ENCODE measurements around the gene TESK2. TPM values are rescaled to one million over a fixed set of nuclear protein-coding genes. Genes with fewer than 3 reads are reported as not detected.

Gene TESK2
- total RNA-seq, 5 donors from 2014 or later (not counting 1 experiment from before 2014, with no cell fraction given), result 4.3 to 7.9 (median 5.5) TPM

DNA sequence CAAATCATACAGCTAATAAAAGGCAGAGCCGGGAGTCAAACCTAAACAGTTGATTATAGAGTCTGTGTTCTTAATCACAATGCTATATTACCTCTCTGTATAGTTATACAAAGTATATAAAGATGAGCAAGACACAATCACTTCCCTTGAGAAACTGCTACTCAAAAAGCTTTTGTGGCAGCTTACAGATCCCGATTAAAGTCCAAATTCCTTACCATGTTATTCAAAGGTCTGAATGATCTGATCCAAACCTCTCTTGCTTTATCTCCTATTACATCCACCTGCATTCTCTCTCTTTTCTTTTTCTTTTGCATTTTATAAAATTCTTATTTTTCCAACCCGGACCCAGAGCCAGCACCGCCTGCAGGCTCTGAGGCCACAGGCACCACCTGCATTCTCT, 93.7 kb downstream of the TESK2 start:
- no peaks in the 10 kb centered on the region for H3K27me3 Mint-ChIP-seq
- Histone ChIP-seq H3K27me3 (replicated peaks in 1 of 2; ENCODE audit: control insufficient read depth in 2 of 2, extremely low read depth in 1 of 2, insufficient read depth in 2 of 2, low read length in 1 of 2) (no peaks in the 10 kb centered on the region), H3K36me3 (ENCODE audit: control insufficient read depth in 2 of 2, extremely low read depth in 1 of 2, insufficient read depth in 1 of 2, low read length in 1 of 2) (no peaks in the 10 kb centered on the region), H3K4me1 (ENCODE audit: control insufficient read depth in 1 of 2, extremely low read depth in 1 of 2, insufficient read depth in 2 of 2, low read length in 2 of 2) (no peaks in the 10 kb centered on the region), H3K4me3 (ENCODE audit: control insufficient read depth in 1 of 2, extremely low read depth in 1 of 2, low read length in 1 of 2) (no peak overlapping the region), H3K9me3 (no peaks in the 10 kb centered on the region), H3K27ac (ENCODE audit: low read length) (no peak overlapping the region)
- ChIA-PET CTCF (no interaction called here), POLR2A (no interaction called here)
- peaks cover 0 to 20% (median 14%) of the 10 kb centered on the region in 3 donors for H3K4me1 Mint-ChIP-seq
- ATAC-seq (replicated peaks in 1 of 4) (no peak), DNase-seq (no peak)
- 100% methylated on average over 1 of the region's 4 CpGs for WGBS (ENCODE audit: insufficient coverage)
- no peaks in the 10 kb centered on the region for H3K9me3 Mint-ChIP-seq
- no peak overlapping the region for H3K27ac Mint-ChIP-seq
- H3K4me3 Mint-ChIP-seq, result no peak overlapping the region
- H3K36me3 Mint-ChIP-seq, result peaks cover 7% of the 10 kb centered on the region

DNA sequence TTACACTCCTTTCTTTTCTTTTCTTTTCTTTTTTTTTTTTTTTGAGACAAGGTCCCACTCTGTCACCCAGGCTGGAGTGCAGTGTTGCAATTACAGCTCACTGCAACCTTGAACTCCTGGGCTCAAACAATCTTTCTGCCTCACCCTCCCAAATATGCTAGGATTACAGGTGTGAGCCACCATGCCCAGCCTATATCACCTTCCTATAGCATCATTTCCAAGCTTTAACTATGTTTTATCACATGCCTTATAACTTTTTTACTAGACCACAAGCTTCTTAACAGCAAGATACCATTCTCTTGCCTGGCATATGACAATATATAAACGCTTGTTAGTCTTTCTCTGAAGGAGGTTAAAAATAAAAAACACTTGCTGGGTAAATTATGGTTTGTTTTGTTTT, 95.4 kb downstream of the TESK2 start:
- Mint-ChIP-seq H3K4me1 (peaks cover 0 to 20% (median 14%) of the 10 kb centered on the region in 3 donors), H3K36me3 (peaks cover 7% of the 10 kb centered on the region), H3K27ac (peak overlapping the region in 1 of 2 donors; percentile 17), H3K27me3 (no peaks in the 10 kb centered on the region), H3K9me3 (no peaks in the 10 kb centered on the region), H3K4me3 (no peak overlapping the region)
- Histone ChIP-seq H3K4me1 (ENCODE audit: control insufficient read depth in 1 of 2, extremely low read depth in 1 of 2, insufficient read depth in 2 of 2, low read length in 2 of 2) (no peaks in the 10 kb centered on the region), H3K27ac (ENCODE audit: low read length) (no peak overlapping the region), H3K27me3 (replicated peaks in 1 of 2; ENCODE audit: control insufficient read depth in 2 of 2, extremely low read depth in 1 of 2, insufficient read depth in 2 of 2, low read length in 1 of 2) (no peaks in the 10 kb centered on the region), H3K9me3 (no peaks in the 10 kb centered on the region), H3K4me3 (ENCODE audit: control insufficient read depth in 1 of 2, extremely low read depth in 1 of 2, low read length in 1 of 2) (no peak overlapping the region), H3K36me3 (ENCODE audit: control insufficient read depth in 2 of 2, extremely low read depth in 1 of 2, insufficient read depth in 1 of 2, low read length in 1 of 2) (no peaks in the 10 kb centered on the region)
- CTCF ChIA-PET, result interaction anchor here in 1 of 2 donors (0.6 to 1.1 kb wide), 2 partner anchors 13 to 100 kb away, joined by 4 read pairs; no protein-coding TSS in a partner anchor
- ATAC-seq (replicated peaks in 1 of 4) (no peak), DNase-seq (no peak)
- no CpG with 5 or more reads among the region's 1 CpG for WGBS (ENCODE audit: insufficient coverage)
- POLR2A ChIA-PET, result interaction anchor here in 1 of 2 donors (0.7 kb wide), 1 partner anchor 115 kb away, joined by 5 read pairs; no protein-coding TSS in a partner anchor

DNA sequence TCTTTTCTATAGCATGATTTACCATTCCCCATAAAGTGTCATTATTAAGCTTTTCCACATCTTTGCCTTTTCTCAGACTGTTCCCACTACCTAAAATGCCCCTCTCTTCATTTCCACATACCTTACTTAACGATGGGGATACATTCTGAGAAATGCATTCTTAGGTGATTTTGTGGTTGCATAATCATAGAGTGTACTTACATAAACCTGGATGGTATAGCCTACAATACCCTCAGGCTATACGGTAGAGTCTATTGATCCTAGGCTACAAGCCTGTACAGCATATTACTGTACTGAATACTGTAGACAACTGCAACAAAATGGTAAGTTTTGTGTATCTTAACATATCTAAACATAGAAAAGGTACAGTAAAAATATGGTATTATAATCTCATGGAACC, 95.9 kb downstream of the TESK2 start:
- peaks cover 7% of the 10 kb centered on the region for H3K36me3 Mint-ChIP-seq
- DNase-seq (no peak), ATAC-seq (replicated peaks in 1 of 4) (no peak)
- no peak overlapping the region for H3K27ac Mint-ChIP-seq
- H3K27me3 Mint-ChIP-seq, result no peaks in the 10 kb centered on the region
- WGBS (ENCODE audit: insufficient coverage), result no CpG with 5 or more reads among the region's 2 CpGs
- Histone ChIP-seq H3K36me3 (ENCODE audit: control insufficient read depth in 2 of 2, extremely low read depth in 1 of 2, insufficient read depth in 1 of 2, low read length in 1 of 2) (no peaks in the 10 kb centered on the region), H3K9me3 (no peaks in the 10 kb centered on the region), H3K4me1 (ENCODE audit: control insufficient read depth in 1 of 2, extremely low read depth in 1 of 2, insufficient read depth in 2 of 2, low read length in 2 of 2) (no peaks in the 10 kb centered on the region), H3K4me3 (ENCODE audit: control insufficient read depth in 1 of 2, extremely low read depth in 1 of 2, low read length in 1 of 2) (no peak overlapping the region), H3K27me3 (replicated peaks in 1 of 2; ENCODE audit: control insufficient read depth in 2 of 2, extremely low read depth in 1 of 2, insufficient read depth in 2 of 2, low read length in 1 of 2) (no peaks in the 10 kb centered on the region), H3K27ac (ENCODE audit: low read length) (no peak overlapping the region)
- no peaks in the 10 kb centered on the region for H3K9me3 Mint-ChIP-seq
- no peak overlapping the region for H3K4me3 Mint-ChIP-seq
- ChIA-PET POLR2A (no interaction called here), CTCF (no interaction called here)
- peaks cover 0 to 20% (median 14%) of the 10 kb centered on the region in 3 donors for H3K4me1 Mint-ChIP-seq

- H3K27me3 Mint-ChIP-seq, result no peaks in the 10 kb centered on the region
- H3K4me1 Mint-ChIP-seq, result peaks cover 0 to 20% (median 14%) of the 10 kb centered on the region in 3 donors
- Histone ChIP-seq H3K4me1 (ENCODE audit: control insufficient read depth in 1 of 2, extremely low read depth in 1 of 2, insufficient read depth in 2 of 2, low read length in 2 of 2) (no peaks in the 10 kb centered on the region), H3K27ac (ENCODE audit: low read length) (peak overlapping the region; percentile 60), H3K9me3 (no peaks in the 10 kb centered on the region), H3K4me3 (ENCODE audit: control insufficient read depth in 1 of 2, extremely low read depth in 1 of 2, low read length in 1 of 2) (no peak overlapping the region), H3K36me3 (ENCODE audit: control insufficient read depth in 2 of 2, extremely low read depth in 1 of 2, insufficient read depth in 1 of 2, low read length in 1 of 2) (no peaks in the 10 kb centered on the region), H3K27me3 (replicated peaks in 1 of 2; ENCODE audit: control insufficient read depth in 2 of 2, extremely low read depth in 1 of 2, insufficient read depth in 2 of 2, low read length in 1 of 2) (no peaks in the 10 kb centered on the region)
- H3K36me3 Mint-ChIP-seq, result peaks cover 3% of the 10 kb centered on the region
- 83% methylated on average over 1 of the region's 3 CpGs for WGBS (ENCODE audit: insufficient coverage)
- POLR2A ChIA-PET, result no interaction called here
- DNase-seq, result peak in 1 of 35 experiments; percentile 5
- ATAC-seq (replicated peaks in 1 of 4), result peak in 1 of 4 experiments; percentile 53
- H3K9me3 Mint-ChIP-seq, result no peaks in the 10 kb centered on the region
- peak overlapping the region; percentile 65 to 71 for H3K27ac Mint-ChIP-seq
- CTCF ChIA-PET, result interaction anchor here in 1 of 2 donors (0.6 kb wide), 1 partner anchor 1070 kb away, joined by 8 read pairs; no protein-coding TSS in a partner anchor
- H3K4me3 Mint-ChIP-seq, result peak overlapping the region in 1 of 3 donors; percentile 2
Measured at GRCh38 chr1:45394342-45394741, 96.6 kb downstream of the TESK2 start.

- peak overlapping the region; percentile 60 for H3K27ac ChIP-seq (ENCODE audit: low read length)
- H3K4me3 Mint-ChIP-seq, result peak overlapping the region in 1 of 3 donors; percentile 9
- no peak overlapping the region for H3K4me3 ChIP-seq (ENCODE audit: control insufficient read depth in 1 of 2, extremely low read depth in 1 of 2, low read length in 1 of 2)
- no peaks in the 10 kb centered on the region for H3K9me3 ChIP-seq
- peak in 5 of 35 experiments; percentile 0 to 13 (median 1) for DNase-seq
- H3K9me3 Mint-ChIP-seq, result no peaks in the 10 kb centered on the region
- peak in 3 of 4 experiments; percentile 19 to 53 (median 28) for ATAC-seq (replicated peaks in 1 of 4)
- no peaks in the 10 kb centered on the region for H3K27me3 ChIP-seq (replicated peaks in 1 of 2; ENCODE audit: control insufficient read depth in 2 of 2, extremely low read depth in 1 of 2, insufficient read depth in 2 of 2, low read length in 1 of 2)
- ChIA-PET CTCF (interaction anchor here (0.6 kb wide), 3 partner anchors 231 to 1070 kb away, joined by 3 to 8 read pairs (median 4); no protein-coding TSS in a partner anchor), POLR2A (interaction anchor here in 1 of 2 donors (0.9 kb wide), 1 partner anchor 128 kb away, joined by 3 read pairs; the partner anchor contains the start of gene PRDX1)
- no CpG with 5 or more reads among the region's 6 CpGs for WGBS (ENCODE audit: insufficient coverage)
- peaks cover 0 to 20% (median 14%) of the 10 kb centered on the region in 3 donors for H3K4me1 Mint-ChIP-seq
- peak overlapping the region; percentile 65 to 71 for H3K27ac Mint-ChIP-seq
- no peaks in the 10 kb centered on the region for H3K36me3 ChIP-seq (ENCODE audit: control insufficient read depth in 2 of 2, extremely low read depth in 1 of 2, insufficient read depth in 1 of 2, low read length in 1 of 2)
- H3K4me1 ChIP-seq (ENCODE audit: control insufficient read depth in 1 of 2, extremely low read depth in 1 of 2, insufficient read depth in 2 of 2, low read length in 2 of 2), result no peaks in the 10 kb centered on the region
- peaks cover 3% of the 10 kb centered on the region for H3K36me3 Mint-ChIP-seq
- no peaks in the 10 kb centered on the region for H3K27me3 Mint-ChIP-seq
Measured at GRCh38 chr1:45393718-45394302, 97.2 kb downstream of the TESK2 start.

DNA sequence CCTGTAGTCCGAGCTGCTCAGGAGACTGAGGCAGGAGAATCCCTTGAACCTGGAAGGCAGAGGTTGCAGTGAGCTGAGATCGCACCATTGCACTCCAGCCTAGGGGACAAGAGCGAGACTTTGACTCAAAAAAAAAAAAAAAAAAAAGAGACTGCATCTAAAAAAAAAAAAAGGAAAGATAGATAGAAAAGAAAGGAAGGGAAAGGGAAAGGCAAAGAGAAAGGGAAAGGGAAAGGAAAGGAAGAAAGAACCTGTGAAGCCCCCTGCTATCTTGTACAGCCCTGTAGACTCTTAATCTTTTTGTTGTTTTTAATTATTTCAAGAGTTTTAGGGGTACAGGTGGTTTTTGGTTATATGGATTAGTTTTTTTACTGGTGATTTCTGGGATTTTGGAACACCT, 104.7 kb downstream of the TESK2 start:
- H3K4me3 Mint-ChIP-seq, result no peak overlapping the region
- no peaks in the 10 kb centered on the region for H3K27me3 ChIP-seq (replicated peaks in 1 of 2; ENCODE audit: control insufficient read depth in 2 of 2, extremely low read depth in 1 of 2, insufficient read depth in 2 of 2, low read length in 1 of 2)
- H3K9me3 Mint-ChIP-seq, result no peaks in the 10 kb centered on the region
- POLR2A ChIA-PET, result no interaction called here
- no peaks in the 10 kb centered on the region for H3K27me3 Mint-ChIP-seq
- H3K4me1 ChIP-seq (ENCODE audit: control insufficient read depth in 1 of 2, extremely low read depth in 1 of 2, insufficient read depth in 2 of 2, low read length in 2 of 2), result no peaks in the 10 kb centered on the region
- no peak overlapping the region for H3K4me3 ChIP-seq (ENCODE audit: control insufficient read depth in 1 of 2, extremely low read depth in 1 of 2, low read length in 1 of 2)
- H3K9me3 ChIP-seq, result no peaks in the 10 kb centered on the region
- H3K4me1 Mint-ChIP-seq, result no peaks in the 10 kb centered on the region
- H3K27ac ChIP-seq (ENCODE audit: low read length), result no peak overlapping the region
- H3K27ac Mint-ChIP-seq, result no peak overlapping the region
- H3K36me3 ChIP-seq (ENCODE audit: control insufficient read depth in 2 of 2, extremely low read depth in 1 of 2, insufficient read depth in 1 of 2, low read length in 1 of 2), result no peaks in the 10 kb centered on the region
- CTCF ChIA-PET, result interaction anchor here in 1 of 2 donors (0.6 kb wide), 1 partner anchor 1603 kb away, joined by 4 read pairs; no protein-coding TSS in a partner anchor
- 83% methylated on average over 1 of the region's 3 CpGs for WGBS (ENCODE audit: insufficient coverage)
- no peak for DNase-seq
- H3K36me3 Mint-ChIP-seq, result peaks cover 10% of the 10 kb centered on the region
- no peak for ATAC-seq (replicated peaks in 1 of 4)
